Activated CD4-positive, alpha-beta T cell treated with anti-CD3 and anti-CD28 coated beads, Interleukin-2, amount 10 ng/mL, durations not matched to agents 24 days and 14 days (primary cell): ENCODE measurements around the gene COLQ. TPM values are rescaled to one million over a fixed set of nuclear protein-coding genes. Genes with fewer than 3 reads are reported as not detected.

Experiments
- DNase-seq: peaks from one replicate; pipeline ENCODE4 v3.0.0; 2022
- H3K27ac Mint-ChIP-seq: one replicate; pipeline ENCODE4 v1.8.0; 2022; ENCODE audit warnings: mild to moderate bottlenecking, mixed read lengths
- H3K27me3 Mint-ChIP-seq: one replicate; pipeline ENCODE4 v1.8.0; 2022; ENCODE audit warnings: mixed read lengths
- H3K36me3 Mint-ChIP-seq: one replicate; pipeline ENCODE4 v1.8.0; 2022; ENCODE audit warnings: low read depth, mild to moderate bottlenecking, mixed read lengths
- H3K4me1 Mint-ChIP-seq: one replicate; pipeline ENCODE4 v1.8.0; 2021; ENCODE audit warnings: mixed read lengths
- H3K4me3 Mint-ChIP-seq: one replicate; pipeline ENCODE4 v1.8.0; 2022; ENCODE audit warnings: mild to moderate bottlenecking, moderate library complexity, mixed read lengths
- H3K9me3 Mint-ChIP-seq: one replicate; pipeline ENCODE4 v1.8.0; 2021; ENCODE audit warnings: mixed read lengths
- intact Hi-C: fragments of 100-400 bp; cut with micrococcal nuclease; formaldehyde crosslinking; loops from one replicate; pipeline ENCODE4 v1.15.1; 2023
- total RNA-seq: library from RNA; stranded (reverse); gene quantifications from 2 replicates; pipeline ENCODE4 v1.2.3, GENCODE V29; 2022

The COLQ gene
- 1.7 TPM in 2 replicates for total RNA-seq

DNA sequence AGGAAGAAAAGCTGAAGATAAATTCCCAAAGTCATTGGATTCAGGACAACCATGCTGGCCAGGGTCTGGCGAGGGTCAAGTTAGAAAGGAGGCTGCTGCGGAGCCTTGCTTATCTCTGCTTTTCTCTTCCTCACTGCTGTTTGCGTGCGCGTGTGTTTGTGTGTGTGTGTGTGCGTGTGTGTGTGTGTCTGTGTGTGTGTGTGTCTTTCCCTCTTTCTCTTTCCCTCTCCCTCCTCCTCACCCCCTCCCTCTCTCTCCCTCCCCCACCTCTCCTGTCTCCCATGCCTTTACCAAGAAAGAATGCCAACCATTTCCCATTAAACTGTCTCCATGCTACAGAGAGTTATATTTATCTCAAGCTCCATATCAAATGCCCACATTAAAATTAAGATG lies at the start of gene COLQ:
Gene COLQ, minus strand, starts transcription at position 134 of the 393 bp plus-strand sequence. Its CDS starts 81 bp downstream, at position 53.
- Mint-ChIP-seq H3K36me3 (no peaks in the 10 kb centered on the region), H3K9me3 (no peaks in the 10 kb centered on the region), H3K27me3 (peaks cover 4% of the 10 kb centered on the region), H3K4me3 (peak within 1 kb of the TSS; percentile 17), H3K4me1 (peaks cover 23% of the 10 kb centered on the region), H3K27ac (peak within 1 kb of the TSS; percentile 1)
- no peak for DNase-seq
- intact Hi-C loops: no loop called here

DNA sequence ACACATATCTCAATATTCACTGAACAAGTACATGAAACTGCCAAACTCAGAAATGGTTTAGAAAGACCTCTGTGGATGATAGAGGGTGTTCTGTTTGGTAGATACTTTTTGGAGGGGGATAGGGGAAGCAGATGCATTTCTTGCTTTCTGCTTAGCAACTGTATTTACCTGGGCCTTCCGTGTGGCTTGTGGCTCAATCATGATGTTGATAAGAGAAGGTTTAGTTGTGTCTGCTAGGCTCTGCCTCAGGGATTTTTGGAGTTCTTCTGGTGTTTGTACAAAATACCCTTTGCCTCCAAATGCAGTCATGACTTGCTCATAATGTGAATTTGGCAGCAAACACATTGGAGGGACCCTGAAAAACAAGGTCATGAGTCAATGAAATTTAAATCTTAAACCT lies 41.7 kb upstream of the COLQ start:
- intact Hi-C loops: no loop called here
- Mint-ChIP-seq H3K27ac (no peak overlapping the region), H3K9me3 (no peaks in the 10 kb centered on the region), H3K27me3 (no peaks in the 10 kb centered on the region), H3K36me3 (peaks cover 52% of the 10 kb centered on the region), H3K4me3 (no peak overlapping the region), H3K4me1 (peaks cover 5% of the 10 kb centered on the region)
- DNase-seq: no peak

DNA sequence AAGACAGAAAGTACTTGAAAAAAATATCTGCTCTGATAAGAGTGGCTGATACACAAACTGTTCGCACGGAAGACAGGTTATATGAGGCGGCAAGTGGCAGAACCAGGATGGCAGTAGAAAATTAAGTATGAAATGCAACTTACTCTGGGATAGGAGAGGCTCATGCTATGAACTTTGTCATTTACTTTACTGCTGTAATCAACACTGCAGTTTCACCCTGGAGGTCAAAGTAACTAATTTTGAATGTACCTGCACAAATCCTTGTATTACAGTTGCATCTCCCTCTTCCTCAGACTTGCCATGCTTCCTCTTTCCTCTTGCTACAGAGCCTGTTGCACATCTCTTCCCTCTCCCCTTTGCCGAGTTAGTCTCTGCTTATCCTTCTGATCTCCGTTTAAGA lies 41.1 kb upstream of the COLQ start:
- Mint-ChIP-seq H3K27ac (no peak overlapping the region), H3K9me3 (no peaks in the 10 kb centered on the region), H3K27me3 (no peaks in the 10 kb centered on the region), H3K4me1 (peaks cover 6% of the 10 kb centered on the region), H3K4me3 (no peak overlapping the region), H3K36me3 (peaks cover 46% of the 10 kb centered on the region)
- DNase-seq: no peak
- intact Hi-C loops: no loop called here

DNA sequence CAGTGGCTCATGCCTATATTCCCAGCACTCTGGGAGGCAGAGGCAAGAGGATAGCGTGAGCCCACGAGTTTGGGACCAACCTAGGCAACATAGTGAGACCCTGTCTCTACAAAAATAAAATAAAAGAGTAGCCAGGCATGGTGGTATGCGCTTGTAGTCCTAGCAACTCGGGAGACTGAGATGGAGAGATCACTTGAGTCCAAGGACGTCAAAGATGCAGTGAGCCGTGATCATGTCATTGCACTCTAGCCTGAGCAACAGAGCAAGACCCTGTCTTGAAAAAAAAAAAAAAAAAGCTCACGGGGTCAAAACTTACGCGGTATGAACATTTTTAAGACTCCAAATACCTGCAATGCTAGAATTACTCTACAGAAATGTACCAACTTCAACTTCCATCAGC lies 37.1 kb upstream of the COLQ start:
- intact Hi-C loops: no loop called here
- H3K4me3 Mint-ChIP-seq: no peak overlapping the region
- peaks cover 26% of the 10 kb centered on the region for H3K4me1 Mint-ChIP-seq
- no peaks in the 10 kb centered on the region for H3K27me3 Mint-ChIP-seq
- H3K9me3 Mint-ChIP-seq: no peaks in the 10 kb centered on the region
- H3K36me3 Mint-ChIP-seq: peaks cover 28% of the 10 kb centered on the region
- no peak for DNase-seq
- no peak overlapping the region for H3K27ac Mint-ChIP-seq

DNA sequence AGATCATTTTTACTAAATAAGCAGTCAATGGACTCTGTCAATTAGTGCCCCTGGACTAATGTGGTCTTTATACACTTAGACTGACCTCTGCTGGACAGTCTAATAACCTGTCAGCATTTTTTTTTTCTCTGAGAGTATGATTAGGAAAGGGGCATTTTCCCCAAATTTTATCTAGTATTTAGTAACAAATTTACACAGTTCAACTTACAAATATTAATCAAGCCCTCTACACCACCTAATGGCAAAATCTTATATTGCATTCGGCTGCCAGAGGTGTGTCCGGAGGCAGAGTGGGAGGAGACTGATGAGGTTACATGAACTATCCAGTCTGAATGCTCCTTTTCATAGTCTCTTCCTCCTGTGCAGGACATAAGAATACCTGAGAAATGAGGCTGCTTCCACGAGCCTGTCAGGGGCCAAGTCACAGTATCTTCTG lies 36.0 kb upstream of the COLQ start:
- Mint-ChIP-seq H3K4me3 (no peak overlapping the region), H3K27ac (no peak overlapping the region), H3K4me1 (peaks cover 28% of the 10 kb centered on the region), H3K9me3 (no peaks in the 10 kb centered on the region), H3K36me3 (peaks cover 24% of the 10 kb centered on the region), H3K27me3 (no peaks in the 10 kb centered on the region)
- intact Hi-C loops: loop anchor here (1.0 to 2.0 kb wide), 7 partner anchors 23 to 355 kb away; partner anchors contain the start of gene SH3BP5
- peak; percentile 93 for DNase-seq

DNA sequence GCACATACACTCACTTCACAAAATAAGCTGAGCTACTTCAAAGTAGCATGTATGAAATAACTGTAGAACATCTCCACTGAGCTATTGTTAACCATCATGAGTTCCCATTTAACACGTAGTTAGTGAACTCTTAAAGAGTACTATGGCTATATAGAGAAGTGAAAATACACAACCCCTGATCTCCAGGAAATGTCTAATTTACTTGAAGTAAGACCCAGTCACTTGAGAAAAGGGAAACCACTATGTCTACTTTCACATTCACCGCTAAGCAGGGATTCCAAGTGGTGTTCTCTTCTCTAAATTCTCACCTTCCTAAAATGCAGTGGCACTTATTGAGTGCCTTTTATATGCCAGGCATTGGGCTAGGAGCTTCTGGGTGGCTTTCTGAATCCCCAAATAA lies 35.0 kb upstream of the COLQ start:
- peak overlapping the region; percentile 43 for H3K4me3 Mint-ChIP-seq
- H3K27ac Mint-ChIP-seq: peak overlapping the region; percentile 65
- peaks cover 32% of the 10 kb centered on the region for H3K4me1 Mint-ChIP-seq
- peak; percentile 76 for DNase-seq
- H3K27me3 Mint-ChIP-seq: no peaks in the 10 kb centered on the region
- intact Hi-C loops: loop anchor here (2.0 kb wide), 3 partner anchors 22 to 354 kb away; no protein-coding TSS in a partner anchor
- H3K36me3 Mint-ChIP-seq: peaks cover 27% of the 10 kb centered on the region
- H3K9me3 Mint-ChIP-seq: no peaks in the 10 kb centered on the region

DNA sequence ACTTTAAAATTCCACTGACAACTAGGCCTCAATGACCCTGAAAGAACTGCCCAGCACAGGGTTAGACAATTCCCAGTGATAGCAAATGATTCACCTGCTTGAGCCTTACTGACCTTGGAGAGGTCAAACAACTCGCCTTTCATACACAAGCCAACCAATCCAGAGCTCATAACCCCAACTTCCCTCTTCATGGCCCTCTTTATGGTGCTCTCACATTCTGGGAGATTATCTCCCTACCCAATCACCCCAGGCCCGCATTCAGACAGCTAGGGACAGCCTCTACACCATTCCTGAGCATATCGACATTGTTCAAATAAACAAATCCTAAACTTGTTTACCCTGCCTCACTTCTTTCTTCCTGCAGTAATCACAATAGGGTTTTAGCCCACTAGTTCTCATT lies 32.2 kb upstream of the COLQ start:
- intact Hi-C loops: no loop called here
- Mint-ChIP-seq H3K27me3 (no peaks in the 10 kb centered on the region), H3K36me3 (peaks cover 31% of the 10 kb centered on the region), H3K27ac (no peak overlapping the region), H3K4me3 (no peak overlapping the region), H3K4me1 (peaks cover 32% of the 10 kb centered on the region), H3K9me3 (no peaks in the 10 kb centered on the region)
- no peak for DNase-seq

DNA sequence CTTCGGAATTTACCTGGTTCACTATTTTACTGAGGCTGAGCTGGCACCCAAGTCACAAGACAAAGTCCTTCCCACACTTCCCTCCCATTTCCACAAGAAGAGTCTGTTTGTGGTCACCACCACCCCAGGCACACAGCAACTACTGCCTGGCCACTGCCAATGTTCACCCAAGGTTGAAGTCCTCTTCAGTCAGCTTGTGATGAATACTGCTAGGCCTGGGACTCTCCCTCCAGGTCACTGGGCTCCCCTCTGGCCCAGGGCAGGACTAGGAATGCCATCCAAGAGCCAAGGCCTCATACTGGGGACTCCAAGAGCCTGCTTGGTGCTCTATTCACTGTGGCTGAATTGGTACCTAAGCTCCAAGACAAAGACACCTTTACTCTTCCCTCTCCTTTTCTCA lies 30.4 kb upstream of the COLQ start:
- H3K9me3 Mint-ChIP-seq: peaks cover 2% of the 10 kb centered on the region
- peaks cover 28% of the 10 kb centered on the region for H3K4me1 Mint-ChIP-seq
- no peak overlapping the region for H3K4me3 Mint-ChIP-seq
- no peak for DNase-seq
- no peaks in the 10 kb centered on the region for H3K27me3 Mint-ChIP-seq
- intact Hi-C loops: no loop called here
- H3K27ac Mint-ChIP-seq: peak overlapping the region; percentile 11
- peaks cover 34% of the 10 kb centered on the region for H3K36me3 Mint-ChIP-seq

DNA sequence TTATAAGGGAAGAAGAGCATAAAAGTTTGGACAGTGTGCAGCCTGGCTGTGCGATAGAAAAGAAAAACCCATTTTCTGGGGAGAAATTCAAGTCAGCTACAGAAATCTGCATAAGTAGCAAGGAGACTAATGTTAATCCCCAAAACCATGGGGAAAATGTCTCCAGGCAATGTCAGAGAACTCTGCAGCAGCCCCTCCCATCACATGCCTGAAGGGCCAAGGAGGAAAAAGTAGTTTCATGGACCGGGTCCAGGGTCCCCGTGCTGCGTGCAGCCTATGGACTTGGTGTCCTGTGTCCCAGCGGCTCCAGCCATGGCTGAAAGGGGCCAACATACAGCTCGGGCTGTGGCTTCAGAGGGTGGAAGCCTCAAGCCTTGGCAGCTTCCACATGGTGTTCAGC lies 28.3 kb upstream of the COLQ start:
- Mint-ChIP-seq H3K27ac (no peak overlapping the region), H3K4me3 (no peak overlapping the region), H3K27me3 (peaks cover 2% of the 10 kb centered on the region), H3K9me3 (peaks cover 15% of the 10 kb centered on the region), H3K4me1 (peaks cover 15% of the 10 kb centered on the region), H3K36me3 (peaks cover 44% of the 10 kb centered on the region)
- intact Hi-C loops: no loop called here
- no peak for DNase-seq

DNA sequence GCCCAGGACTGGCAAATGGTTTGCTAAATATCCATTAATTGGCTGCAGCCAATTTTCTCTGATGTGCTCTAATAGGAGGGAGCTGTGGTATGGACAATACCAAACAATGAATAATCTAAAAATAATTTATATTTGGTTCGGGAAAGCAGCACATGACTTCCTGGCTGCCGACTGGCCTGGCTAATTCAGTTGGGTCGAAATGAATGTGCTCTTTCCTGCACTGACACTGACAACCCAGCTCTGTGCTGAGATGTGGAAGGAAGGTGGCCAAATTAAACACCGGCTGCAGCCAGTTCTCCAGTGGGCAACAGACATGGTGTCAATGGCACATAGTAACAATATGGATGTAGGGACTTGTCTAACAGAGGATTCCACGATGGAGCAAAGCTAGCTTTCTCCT lies 21.1 kb upstream of the COLQ start:
- H3K27me3 Mint-ChIP-seq: peaks cover 2% of the 10 kb centered on the region

DNA sequence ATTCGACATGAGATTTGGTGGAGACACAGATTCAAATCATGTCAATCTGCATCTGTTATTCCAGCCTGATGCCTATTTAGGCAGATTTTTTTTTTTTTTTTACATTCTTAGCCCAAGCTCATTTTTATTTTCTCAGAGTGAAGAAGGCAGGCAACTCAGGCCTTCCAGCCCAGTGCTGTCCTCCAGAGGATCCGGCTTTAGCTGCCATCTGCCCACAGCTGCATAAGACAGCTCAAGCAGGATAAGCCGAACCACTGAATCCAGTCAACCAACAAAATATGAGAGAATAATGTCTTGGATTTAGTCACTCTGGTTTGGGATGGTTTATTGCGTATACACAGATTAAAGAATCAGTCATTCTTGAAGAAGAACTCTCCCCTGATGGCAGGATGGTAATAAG lies 19.9 kb upstream of the COLQ start:
- H3K36me3 Mint-ChIP-seq: peaks cover 21% of the 10 kb centered on the region
- H3K27me3 Mint-ChIP-seq: peaks cover 2% of the 10 kb centered on the region
- H3K27ac Mint-ChIP-seq: no peak overlapping the region
- intact Hi-C loops: no loop called here
- peaks cover 9% of the 10 kb centered on the region for H3K9me3 Mint-ChIP-seq
- DNase-seq: no peak
- H3K4me1 Mint-ChIP-seq: peaks cover 48% of the 10 kb centered on the region
- no peak overlapping the region for H3K4me3 Mint-ChIP-seq

More for the DNA sequence above, 21.1 kb upstream of the COLQ start:
- intact Hi-C loops: no loop called here
- Mint-ChIP-seq H3K27ac (no peak overlapping the region), H3K4me1 (peaks cover 37% of the 10 kb centered on the region), H3K36me3 (peaks cover 25% of the 10 kb centered on the region), H3K4me3 (no peak overlapping the region), H3K9me3 (peaks cover 15% of the 10 kb centered on the region)
- DNase-seq: no peak

DNA sequence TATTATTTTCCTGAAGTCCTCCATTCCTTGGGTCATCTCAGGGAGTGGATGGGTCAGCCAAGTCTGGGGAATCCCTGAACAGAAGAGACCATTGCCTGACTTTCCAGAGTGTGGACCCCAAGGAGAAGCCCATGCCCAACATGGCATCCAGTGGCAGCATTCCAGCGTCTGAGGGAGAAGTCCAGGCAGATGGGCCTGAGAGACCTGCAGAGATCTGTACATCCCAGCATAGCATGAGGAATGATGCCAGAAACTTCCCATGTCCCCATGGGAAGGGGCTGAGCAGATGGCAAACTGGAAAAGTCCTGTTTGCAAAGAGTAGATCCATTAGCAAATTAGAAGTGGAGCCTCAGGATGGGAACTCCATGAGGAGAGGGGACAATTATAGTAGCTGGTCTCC lies 17.6 kb upstream of the COLQ start:
- intact Hi-C loops: loop anchor here (5.0 to 10.0 kb wide), 3 partner anchors 112 to 267 kb away; partner anchors contain the start of genes EAF1 and METTL6
- Mint-ChIP-seq H3K27ac (no peak overlapping the region), H3K4me3 (no peak overlapping the region), H3K27me3 (no peaks in the 10 kb centered on the region), H3K36me3 (peaks cover 13% of the 10 kb centered on the region), H3K4me1 (peaks cover 63% of the 10 kb centered on the region), H3K9me3 (no peaks in the 10 kb centered on the region)
- no peak for DNase-seq

DNA sequence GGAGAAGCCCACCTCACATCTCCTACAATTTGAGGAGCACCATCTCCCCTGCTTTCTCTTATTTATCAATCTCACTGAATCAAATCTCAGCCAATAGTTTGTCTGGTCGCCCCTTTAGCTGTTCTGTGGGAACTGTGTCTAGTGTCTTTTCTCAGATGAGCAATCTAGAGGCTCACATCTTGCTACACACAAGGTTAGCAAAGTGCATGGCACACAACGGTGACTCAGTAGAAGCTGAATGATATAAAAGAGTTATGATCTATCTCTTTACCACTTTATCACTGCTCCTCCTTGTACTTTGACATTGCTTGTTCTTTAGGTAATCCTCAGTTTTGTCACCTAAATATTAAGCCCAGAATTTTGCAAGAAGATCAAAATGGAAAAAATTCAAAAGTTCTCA lies 16.8 kb upstream of the COLQ start:
- peaks cover 13% of the 10 kb centered on the region for H3K36me3 Mint-ChIP-seq
- H3K9me3 Mint-ChIP-seq: no peaks in the 10 kb centered on the region
- no peaks in the 10 kb centered on the region for H3K27me3 Mint-ChIP-seq
- H3K4me1 Mint-ChIP-seq: peaks cover 60% of the 10 kb centered on the region
- intact Hi-C loops: loop anchor here (5.0 to 10.0 kb wide), 3 partner anchors 111 to 266 kb away; partner anchors contain the start of genes EAF1 and METTL6
- DNase-seq: no peak
- H3K4me3 Mint-ChIP-seq: peak overlapping the region; percentile 2
- peak overlapping the region; percentile 30 for H3K27ac Mint-ChIP-seq

DNA sequence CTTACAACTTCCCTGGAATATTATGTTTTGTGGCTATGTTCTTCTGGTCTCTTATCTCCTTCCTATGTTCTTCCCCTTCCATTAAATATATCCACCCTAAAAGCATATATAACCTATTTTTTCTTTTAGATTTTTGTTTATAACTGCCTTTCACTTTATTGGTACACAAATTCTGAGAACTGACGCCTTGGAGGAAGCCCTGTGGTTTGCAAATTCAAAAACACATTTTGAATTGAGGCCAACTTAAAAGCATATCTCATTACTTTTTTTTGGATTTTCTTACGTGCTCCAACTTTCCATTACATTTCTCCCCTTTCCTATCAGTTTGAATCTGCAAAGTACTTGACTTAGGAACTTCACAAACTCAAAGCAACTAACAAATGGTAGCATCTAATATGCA lies 15.3 kb upstream of the COLQ start:
- peaks cover 11% of the 10 kb centered on the region for H3K36me3 Mint-ChIP-seq
- H3K9me3 Mint-ChIP-seq: no peaks in the 10 kb centered on the region
- peak overlapping the region; percentile 91 for H3K27ac Mint-ChIP-seq
- intact Hi-C loops: loop anchor here (5.0 to 10.0 kb wide), 3 partner anchors 110 to 265 kb away; partner anchors contain the start of genes EAF1 and METTL6
- peak; percentile 77 for DNase-seq
- H3K4me1 Mint-ChIP-seq: peaks cover 62% of the 10 kb centered on the region
- H3K4me3 Mint-ChIP-seq: peak overlapping the region; percentile 76
- H3K27me3 Mint-ChIP-seq: no peaks in the 10 kb centered on the region

DNA sequence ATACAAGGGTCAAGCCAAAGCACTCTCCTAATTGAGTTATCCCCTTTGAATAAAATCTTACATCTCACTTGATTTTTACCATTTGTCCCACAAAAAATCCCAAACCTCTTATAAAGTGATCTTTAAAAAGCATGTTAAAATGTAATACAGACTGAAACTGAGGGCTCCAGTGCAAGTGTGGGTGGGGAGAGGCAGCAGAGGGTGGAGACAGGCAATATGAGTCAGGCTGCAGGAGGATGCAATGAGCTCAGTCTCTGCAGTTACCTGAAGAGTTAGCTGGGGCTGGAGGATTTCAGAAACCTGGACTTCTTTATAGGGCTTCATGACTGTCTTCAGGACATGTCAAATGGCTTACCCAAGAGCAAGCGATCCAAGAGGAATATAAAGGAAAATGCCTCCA lies 14.2 kb upstream of the COLQ start:
- intact Hi-C loops: loop anchor here (1.0 to 10.0 kb wide), 5 partner anchors 21 to 263 kb away; partner anchors contain the start of genes EAF1 and METTL6
- Mint-ChIP-seq H3K27me3 (no peaks in the 10 kb centered on the region), H3K9me3 (no peaks in the 10 kb centered on the region), H3K4me3 (peak overlapping the region; percentile 76), H3K27ac (peak overlapping the region; percentile 91), H3K4me1 (peaks cover 54% of the 10 kb centered on the region), H3K36me3 (peaks cover 8% of the 10 kb centered on the region)
- DNase-seq: peak; percentile 86
